ENCODE measurements around the gene RPL21.
"Not testable (repeated sequence)": the region's sequence is repeated elsewhere in the genome, so short reads cannot be mapped to it uniquely, and the experiment has no call there.

The RPL21 gene

DNA sequence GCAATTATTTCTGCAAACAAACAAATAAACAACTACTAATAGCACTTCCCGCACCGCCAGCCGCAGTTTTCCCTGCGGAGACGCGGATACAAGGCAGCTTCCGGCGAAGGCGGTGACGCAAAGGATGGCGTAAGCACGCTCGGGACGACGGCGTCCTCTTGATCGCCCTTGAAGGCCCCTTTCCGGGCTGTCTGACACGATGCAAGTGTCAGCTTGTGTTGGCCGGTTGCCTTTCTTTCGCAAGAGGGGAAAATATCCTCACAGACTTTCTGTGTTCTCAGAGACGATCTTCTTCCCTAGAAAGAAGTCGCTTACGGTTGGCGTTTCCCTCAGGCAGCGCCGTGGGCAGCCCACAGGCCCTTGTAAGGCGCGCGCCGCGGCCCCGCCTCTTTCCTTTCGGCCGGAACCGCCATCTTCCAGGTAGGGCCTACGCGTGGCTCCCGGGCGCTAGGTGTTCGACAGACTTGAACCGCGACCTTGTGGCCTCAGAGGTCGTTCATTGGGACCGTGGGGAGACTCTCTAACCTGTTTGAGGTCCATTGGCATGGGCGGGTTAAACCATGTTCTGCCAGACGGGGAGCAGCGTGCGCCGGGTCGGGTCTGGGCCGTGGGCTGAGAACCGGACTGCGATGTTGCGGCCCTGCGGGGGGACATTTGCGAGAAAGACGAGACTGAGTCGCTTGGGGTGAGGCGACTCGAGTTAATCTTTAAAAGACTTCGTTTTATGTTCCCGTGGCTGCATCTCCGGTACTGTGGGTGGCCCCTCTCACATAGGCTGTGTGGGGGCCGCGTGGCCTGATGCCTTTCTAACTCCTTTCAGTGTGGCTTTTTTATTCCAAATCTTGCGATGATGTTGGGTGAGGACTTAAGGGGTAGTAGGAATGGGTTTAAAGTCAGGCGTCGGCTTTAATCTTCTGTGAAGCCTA, at the start of gene RPL21:
Gene RPL21 (plus strand): TSS at position 393 of the 926 bp plus-strand sequence. CDS start 2,219 bp downstream, outside the sequence.
- DNase-seq (ENCODE audit: low read depth in 2 of 2), result peak; percentile 93 to 94

DNA sequence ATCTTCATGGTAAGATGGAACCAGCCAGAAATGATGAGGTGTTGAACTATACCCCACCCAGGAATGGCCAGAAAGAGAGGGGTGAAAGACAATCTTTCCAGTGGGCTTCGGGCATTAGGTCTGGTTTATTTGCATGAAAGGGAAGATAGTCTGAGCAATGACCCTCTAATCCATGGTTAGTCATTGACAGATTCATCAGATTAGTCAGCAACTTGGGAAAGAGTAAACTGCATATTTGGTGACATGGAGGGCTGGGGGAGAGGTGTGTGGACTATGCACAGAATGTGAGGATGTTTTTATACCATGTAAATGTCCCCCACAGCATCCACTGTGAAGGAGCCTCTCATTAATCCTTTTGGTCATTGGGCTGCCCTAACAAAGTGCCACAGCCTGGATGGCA, 49.7 kb upstream of the RPL21 start:
- DNase-seq (ENCODE audit: low read depth in 2 of 2), result no peak

DNA sequence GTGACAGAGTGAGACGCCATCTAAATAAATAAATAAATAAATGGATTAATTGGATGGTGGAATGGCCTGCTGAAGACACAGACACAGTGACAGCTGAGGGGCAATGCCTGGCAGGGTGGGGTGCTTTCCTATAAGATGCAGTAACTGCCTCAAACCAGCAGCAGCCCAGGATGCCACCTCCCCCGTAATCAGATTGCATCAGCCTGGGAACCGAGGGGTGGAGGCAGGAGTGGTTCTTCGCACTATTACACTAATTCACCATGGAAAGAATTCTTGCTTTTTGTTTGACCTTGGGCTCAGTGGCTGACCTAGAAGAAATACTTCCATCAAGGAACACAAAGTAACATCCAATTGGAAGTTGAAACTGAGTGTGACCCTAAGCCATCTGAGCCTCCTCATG, 48.2 kb upstream of the RPL21 start:
- no peak for DNase-seq (ENCODE audit: low read depth in 2 of 2)

DNA sequence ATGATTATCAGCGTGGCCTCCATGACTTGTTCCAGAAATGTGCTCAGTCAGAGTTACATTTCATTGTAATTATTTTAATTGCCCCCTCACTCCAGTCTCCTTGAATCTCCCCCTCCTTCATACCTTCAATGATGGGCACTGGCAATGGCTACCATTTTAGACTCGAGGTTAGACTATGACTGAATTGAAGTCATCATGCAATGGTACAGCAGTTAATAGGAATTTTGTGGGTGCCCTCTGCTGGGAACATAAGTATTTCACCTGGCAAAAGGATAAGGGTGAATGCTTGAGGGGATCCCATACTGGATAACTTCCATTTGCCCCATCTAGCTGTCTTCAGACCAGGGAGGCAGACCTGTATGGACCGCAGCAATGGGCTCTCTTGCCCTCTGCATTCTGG, 47.5 kb upstream of the RPL21 start:
- no peak for DNase-seq (ENCODE audit: low read depth in 2 of 2)

DNA sequence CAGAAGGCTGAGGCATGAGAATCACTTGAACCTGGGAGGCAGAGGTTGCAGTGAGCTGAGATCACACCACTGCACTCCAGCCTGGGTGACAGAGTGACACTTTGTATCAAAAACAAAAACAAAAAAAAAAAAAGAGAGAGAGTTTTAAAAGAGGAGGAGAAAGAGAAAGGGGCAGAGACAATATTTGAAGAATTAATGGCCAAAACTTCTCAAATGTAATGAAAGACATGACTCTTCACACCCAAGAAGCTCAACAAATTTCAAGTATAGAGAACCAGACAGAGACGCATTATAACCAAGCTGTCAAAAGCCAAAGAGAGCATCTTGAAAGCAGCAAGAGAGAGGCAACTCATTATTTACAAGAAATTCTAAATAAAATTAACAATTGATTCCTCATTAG, 42.8 kb upstream of the RPL21 start:
- DNase-seq (ENCODE audit: low read depth in 2 of 2), result no peak

DNA sequence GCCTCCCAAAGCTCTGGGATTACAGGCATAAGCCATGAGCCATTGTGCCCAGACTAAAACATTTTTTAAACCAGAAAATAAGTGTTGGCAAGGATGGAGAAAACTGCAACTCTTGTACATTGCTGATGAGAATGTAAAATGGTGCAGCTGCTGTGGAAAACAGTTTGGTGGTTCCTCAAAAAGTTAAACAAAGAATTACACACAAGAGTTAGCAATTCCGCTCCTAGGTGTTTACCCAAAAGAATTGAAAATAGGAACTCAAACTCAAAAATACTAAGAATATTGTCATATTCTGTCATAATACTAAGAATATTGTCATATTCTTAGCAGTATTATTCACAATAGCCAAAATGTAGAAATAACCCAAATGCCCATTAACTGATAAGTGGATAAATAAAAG, 40.1 kb upstream of the RPL21 start:
- DNase-seq (ENCODE audit: low read depth in 2 of 2), result no peak

DNA sequence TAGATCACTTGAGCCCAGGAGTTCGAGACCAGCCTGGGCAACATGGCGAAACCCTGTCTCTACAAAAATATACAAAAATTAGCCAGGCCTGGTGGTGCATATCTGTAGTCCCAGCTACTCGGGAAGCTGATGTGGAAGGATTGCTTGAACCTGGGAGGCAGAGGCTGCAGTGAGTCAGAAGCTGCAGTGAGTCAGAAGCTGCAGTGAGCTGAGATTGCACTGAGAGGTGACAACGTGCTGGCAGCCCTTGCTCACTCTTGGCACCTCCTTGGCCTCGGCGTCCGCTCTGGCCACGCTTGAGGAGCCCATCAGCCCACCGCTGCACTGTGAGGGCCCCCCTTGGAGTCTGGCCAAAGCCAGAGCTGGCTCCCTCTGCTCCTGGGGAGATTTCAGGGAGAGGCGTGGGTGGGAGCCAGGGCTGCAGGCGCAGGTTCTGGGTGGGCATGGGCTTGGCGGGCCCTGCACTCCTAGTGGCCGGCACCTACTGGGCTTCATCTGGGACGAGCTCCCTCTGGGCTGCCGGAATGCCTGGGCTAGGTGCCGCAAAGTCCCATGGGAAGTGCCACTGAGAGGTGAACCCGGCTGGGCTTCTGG, 39.5 kb upstream of the RPL21 start:
- DNase-seq (ENCODE audit: low read depth in 2 of 2), result peak in 1 of 2 experiments; percentile 7

DNA sequence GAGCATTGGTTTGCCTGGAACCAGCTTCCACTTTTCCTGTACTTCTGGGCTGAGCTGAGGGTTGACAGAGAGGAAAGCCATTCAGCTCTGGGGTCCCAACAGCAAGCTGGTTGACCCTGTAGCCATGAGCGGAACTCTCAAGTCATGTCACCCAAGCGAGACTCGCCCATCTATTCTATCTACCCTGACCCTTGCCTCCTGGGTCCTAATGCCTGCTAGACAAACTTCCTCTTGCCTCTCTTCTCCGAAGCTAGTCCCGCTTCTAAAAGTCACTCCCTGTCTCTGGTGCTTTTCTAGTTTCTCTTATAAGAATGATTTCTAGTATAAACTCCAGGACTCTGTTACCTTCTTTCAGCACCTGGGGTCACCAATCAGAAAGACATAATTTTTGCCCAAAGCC, 38.0 kb upstream of the RPL21 start:
- DNase-seq (ENCODE audit: low read depth in 2 of 2), result not testable (repeated sequence)

DNA sequence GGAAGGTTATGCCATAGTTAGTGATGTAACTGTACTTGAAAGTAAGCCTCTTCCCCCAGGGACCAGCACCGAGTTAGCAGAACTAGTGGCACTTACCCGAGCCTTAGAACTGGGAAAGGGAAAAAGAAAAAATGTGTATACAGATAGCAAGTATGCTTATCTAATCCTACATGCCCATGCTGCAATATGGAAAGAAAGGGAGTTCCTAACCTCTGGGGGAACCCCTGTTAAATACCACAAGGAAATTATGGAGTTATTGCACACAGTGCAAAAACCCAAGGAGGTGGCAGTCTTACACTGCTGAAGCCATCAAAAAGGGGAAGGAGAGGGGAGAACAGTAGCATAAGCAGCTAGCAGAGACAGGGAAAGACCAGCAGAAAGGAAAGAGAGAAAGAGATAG, 33.6 kb upstream of the RPL21 start:
- DNase-seq (ENCODE audit: low read depth in 2 of 2), result not testable (repeated sequence)

DNA sequence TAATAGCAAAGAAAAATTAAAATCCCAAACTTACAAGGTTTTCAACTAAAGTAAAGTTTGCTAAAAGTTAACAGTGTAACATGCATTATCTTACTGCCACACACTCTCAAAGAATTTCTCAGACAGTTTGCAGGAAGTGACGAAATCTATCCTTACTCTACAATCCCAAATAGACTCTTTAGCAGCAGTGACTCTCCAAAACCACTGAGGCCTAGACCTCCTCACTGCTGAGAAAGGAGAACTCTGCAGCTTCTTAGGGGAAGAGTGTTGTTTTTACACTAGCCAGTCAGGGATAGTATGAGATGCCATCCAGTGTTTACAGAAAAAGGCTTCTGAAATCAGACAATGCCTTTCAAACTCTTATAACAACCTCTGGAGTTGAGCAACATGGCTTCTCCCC, 32.5 kb upstream of the RPL21 start:
- not testable (repeated sequence) for DNase-seq (ENCODE audit: low read depth in 2 of 2)

DNA sequence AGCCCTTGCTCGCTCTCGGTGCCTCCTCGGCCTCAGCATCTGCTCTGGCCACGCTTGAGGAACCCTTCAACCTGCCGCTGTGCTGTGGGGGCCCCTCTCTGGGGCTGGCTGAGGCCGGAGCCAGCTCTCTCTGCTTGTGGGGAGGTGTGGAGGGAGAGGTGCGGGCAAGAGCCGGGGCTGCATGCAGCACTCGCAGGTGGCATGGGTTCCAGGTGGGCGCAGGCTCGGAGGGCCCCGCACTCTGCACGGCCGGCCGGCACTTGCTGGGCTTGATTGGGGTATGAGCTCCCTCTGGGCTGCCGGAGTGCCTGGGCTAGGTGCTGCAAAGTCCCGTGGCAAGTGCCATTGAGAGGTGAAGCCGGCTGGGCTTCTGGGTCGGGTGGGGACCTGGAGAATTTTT, 31.7 kb upstream of the RPL21 start:
- DNase-seq (ENCODE audit: low read depth in 2 of 2), result no peak

DNA sequence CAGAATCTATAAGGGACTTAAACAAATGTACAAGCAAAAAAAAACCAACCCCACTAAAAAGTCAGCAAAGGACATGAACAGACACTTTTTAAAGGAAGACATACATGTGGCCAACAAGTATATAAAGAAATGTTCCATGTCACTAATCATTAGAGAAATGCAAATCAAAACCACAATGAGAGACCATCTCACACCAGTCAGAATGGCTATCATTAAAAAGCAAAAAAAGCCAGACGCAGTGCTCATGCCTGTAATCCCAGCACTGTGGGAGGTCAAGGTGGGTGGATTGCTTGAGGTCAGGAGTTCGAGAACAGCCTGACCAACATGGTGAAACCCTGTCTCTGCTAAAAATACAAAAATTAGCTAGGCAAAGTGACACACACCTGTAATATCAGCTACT, 29.3 kb upstream of the RPL21 start:
- not testable (repeated sequence) for DNase-seq (ENCODE audit: low read depth in 2 of 2)

DNA sequence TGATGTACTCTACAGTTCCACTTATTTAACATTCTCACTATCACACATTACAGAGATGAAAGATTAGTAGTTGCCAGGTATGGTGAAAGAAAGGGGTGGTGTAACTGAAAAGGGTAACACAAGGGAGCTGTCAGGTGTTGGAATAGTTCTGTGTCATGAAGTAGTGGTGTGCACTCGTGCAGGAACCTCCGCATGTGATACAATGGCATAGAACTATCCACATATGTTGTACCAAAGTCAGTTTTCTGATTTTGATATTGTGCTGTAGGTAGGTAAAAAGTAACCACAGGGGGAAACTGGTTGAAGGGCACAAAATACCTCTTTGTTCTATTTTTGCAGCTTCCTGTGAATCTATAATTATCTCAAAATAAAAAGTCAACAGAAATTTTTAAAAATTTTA, 24.4 kb upstream of the RPL21 start:
- DNase-seq (ENCODE audit: low read depth in 2 of 2), result no peak

DNA sequence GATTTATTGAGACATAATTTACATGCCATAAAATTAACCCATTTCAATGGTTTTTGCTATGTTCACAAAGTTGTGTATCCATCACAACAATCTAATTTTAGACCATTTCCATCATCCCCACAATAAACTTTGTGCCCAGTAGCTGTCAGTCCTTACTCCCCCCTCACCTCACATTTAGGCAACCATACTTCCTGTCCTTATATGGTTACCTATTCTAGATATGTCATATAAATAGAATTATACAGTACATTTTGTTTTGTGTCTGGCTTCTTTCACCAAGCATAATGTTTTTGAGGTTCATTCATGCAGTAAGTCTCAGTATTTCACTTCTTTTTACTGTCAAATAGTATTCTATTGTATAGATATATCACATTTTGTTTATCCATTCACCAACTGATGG, 23.2 kb upstream of the RPL21 start:
- no peak for DNase-seq (ENCODE audit: low read depth in 2 of 2)

DNA sequence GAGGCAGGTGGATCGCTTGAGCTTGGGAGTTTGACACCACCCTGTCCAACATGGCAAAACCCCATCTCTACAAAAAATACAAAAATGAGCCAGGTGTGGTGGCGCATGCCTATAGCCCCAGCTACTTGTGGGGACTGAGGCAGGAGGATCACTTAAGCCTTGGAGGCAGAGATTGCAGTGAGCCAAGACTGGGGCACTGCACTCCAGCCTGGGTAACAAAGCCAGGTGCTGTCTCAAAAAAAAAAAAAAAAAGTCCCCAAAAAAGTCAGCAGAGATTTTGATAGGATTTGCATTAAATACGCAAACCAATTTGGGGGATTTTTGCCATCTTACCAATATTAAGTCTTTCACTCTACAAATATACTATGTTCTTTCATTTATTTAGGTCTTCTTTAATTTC, 21.7 kb upstream of the RPL21 start:
- no peak for DNase-seq (ENCODE audit: low read depth in 2 of 2)

DNA sequence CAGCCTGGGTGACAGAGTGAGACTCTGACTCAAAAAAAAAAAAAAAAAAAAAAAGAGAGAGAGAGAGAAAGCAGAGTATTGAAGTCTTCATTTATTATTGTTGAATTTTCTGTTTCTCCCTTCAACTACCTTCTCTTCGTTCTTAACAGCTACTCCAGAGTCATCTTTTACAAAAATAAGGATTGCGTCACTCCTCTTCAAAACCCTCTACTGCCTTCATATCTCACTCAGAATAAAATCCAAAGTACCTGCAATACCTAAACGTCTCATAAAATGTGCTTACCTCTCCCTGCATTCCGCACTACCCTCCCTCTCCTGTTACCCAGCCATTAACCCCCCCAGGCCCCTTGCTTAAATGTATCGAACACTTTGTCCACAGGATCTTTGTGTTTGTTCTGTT, 17.4 kb upstream of the RPL21 start:
- DNase-seq (ENCODE audit: low read depth in 2 of 2), result no peak

DNA sequence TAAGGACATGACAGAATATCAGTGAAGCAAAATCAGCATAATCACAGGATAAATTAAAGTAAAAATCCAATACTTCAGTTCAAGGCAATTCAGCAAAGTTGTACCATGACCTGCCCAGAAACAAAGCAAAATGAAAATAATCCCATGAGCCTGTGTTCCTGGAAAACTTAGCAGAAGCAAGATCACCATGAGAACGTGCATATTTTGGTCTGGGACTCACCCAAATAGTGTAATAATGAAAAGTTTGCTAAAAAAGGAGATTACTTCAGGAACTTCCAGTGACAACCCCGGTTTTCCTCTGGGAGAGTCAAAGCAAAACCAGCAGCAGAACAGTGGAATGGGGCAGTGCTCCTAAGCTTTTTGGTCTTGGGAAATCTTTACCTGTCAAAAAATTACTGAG, 14.9 kb upstream of the RPL21 start:
- no peak for DNase-seq (ENCODE audit: low read depth in 2 of 2)

DNA sequence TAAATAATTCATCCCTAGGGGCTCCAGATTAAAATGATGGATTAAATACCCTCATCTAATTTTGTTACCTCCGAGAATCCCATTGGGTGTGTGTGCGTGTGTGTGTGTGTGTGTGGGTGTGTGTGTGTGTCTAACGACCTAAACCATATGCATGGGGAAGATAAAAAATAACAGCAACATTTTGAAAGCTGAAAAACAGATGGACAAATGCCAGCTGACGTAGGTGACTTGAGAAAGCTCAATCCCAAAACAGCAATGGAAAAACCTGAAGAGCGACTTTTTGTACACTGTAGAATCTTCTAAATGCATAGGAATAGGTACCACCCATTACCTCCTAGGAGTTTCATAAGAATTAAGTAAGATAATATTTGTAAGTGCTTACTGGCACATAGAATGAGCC, 8.7 kb upstream of the RPL21 start:
- no peak for DNase-seq (ENCODE audit: low read depth in 2 of 2)

DNA sequence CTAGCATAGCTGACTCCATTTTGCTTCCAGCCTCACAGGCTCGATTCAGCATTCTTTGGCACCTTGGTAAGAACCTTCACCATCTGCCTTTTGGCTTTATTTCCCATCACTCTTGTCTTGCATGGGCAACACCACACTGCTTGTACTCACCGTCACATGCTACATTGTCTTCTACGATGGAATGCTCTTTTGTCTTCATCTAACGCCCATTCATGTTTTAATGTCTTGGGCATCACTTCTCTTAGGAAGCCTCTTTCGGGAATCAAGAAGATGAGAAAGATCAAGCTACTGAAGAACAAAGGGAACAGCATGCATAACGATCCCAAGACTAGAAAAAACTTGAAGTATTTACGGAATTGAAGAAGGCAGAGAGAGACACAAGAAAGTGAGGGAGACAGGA, 5.7 kb upstream of the RPL21 start:
- no peak for DNase-seq (ENCODE audit: low read depth in 2 of 2)

DNA sequence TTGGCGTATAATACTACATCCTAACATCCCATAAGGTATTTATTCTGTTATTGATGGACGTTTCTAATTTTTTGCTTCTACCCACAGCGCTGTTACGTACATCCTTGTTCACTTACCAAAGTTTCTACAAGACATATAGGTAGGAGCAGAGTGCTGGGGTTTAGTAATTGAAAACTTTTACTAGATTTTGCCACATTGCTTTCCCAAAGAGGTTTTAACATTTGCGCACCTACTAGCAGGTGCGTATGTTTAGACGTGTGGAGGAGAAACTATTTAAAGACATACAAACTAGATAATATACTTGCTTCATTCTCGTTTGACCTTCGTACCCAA, 559 bp upstream of the RPL21 start:
- no peak for DNase-seq (ENCODE audit: low read depth in 2 of 2)

DNA sequence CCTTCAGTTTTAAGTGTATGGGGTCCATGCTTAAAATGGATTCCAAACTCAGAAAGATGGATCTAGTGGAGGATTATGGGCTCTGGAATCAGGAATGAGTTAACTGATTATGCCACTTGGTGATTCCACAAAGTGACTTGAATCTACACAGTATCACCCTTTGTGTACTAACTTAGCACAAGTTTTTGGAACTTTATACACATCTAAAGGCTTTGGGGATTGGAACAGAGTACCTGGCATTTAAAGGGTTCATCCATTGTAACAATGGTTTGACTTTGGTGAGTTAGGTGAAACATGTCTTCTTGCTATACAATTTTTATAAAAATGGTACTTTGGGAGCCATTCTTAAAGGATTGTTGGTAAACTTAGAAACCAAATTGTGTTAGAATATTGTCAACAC, 1.1 kb downstream of the RPL21 start:
- DNase-seq (ENCODE audit: low read depth in 2 of 2), result no peak

DNA sequence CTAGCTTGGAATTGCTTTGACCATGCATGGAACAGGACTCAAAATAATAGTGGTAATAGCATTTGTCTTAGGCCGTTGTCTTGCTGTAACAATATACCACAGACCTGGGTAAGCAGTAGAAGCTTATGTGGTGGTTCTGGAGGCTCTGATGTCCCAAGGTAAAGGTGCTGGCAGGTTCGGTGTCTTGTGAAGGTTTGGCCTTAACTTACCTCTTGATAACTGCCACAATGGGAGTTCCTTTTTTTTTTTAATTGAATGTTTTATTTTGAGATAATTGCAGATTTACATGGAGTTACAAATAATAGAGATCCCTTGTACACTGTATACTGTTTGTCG, 5.8 kb downstream of the RPL21 start:
- DNase-seq (ENCODE audit: low read depth in 2 of 2), result no peak

DNA sequence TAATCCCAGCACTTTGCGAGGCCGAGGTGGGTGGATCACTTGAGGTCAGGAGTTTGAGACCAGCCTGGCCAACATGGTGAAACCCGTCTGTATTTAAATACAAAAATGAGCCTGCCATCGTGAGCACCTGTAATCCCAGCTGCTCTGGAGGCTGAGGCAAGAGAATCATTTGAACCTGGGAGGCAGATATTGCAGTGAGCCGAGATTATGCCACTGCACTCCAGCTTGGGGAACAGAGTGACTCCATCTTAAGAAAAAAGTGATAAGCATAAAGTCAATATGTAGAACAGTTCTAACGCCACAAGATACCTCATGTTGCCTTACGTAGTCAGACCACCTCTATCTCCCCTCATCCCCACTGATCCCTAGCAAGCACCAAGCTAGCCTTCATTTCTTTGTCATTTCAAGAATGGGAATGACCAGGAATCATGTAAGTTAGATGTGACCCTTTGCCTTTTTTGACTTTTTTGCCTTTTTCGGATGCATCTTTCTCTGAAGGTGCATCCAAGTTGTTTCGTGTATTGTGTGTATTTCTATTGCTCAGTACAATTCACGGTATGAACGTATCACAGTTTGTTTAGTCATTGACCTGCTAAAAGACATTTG, 6.4 kb downstream of the RPL21 start:
- DNase-seq (ENCODE audit: low read depth in 2 of 2), result no peak

Data from fibroblast of skin of left quadriceps (primary cell).